ENCODE results near the gene GALNS. TPM values are rescaled to one million over a fixed set of nuclear protein-coding genes. Genes with fewer than 3 reads are reported as not detected.

GALNS gene
- total RNA-seq, 4 donors from 2014 or later: 45.7 to 101 (median 75.6) TPM

DNA sequence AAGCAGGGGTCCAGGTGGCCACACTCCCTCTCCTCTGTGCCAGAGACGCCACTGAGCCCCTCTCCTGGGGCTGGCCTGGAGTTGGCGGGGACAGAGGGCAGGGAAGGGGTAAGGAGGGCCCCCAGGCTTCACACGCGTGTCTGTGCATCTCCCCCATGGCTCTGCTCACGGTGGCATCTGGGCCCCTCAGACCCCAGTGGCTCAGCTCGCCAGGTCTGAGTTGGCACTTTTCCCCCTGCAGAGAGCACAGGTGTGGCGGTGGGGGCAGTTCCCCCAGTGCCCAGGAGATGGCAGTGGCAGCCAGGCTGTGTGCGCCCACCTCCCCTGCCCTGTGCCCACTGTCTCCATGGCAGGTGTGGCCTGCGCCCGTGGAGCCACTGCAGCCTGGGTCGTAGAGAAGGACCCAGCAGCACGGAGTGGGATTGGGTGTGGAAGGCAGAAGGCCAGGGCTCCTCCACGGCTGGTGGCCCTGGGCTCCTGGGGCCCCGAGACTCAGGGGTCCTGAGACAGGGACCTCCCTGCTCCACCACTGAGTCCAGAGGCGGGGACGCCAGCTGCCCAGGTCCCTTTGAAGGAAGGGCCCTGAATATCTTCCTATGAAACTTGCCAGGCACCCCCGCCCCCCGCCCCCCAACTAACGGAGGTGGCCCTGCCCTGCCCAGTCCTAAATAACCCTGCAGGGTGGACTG is 40.7 kb downstream of the GALNS start:
- DNase-seq: peak; percentile 61
- in situ Hi-C loops (cut with MboI; ENCODE audit: low pct_ligation_motif_present in 1 of 4, low pct_unique_long_range_greater_than_20kb in 1 of 4, low sequenced_read_pairs in 3 of 4): loop anchor here in 1 of 4 donors (25.0 kb wide), 1 partner anchor 396 kb away; the partner anchor contains the start of genes SLC22A31 and ZNF778

DNA sequence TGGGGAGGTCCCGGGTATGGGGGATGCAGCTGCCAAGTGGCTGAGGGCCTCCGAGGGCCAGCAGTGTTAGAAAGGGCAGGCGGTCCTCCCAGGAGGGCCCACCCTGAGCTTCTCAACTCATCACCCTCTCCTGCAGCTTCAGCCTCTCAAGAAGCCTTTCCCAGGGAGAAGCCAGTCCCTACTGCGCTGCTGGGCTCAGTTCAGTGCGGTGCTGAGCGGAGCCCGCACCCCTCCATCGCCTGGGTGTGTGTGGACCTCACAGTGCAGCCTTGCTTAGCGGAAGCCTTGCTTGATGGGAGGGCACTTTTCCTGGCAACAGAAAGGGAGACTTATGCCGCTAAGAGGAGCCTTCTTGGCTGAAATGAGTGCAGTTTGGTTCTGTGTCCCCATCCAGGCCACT is 41.5 kb downstream of the GALNS start:
- peaks cover 11 to 31% (median 28%) of the 10 kb centered on the region in 4 donors for H3K4me1 ChIP-seq
- H3K27ac ChIP-seq: no peak overlapping the region
- no peak for DNase-seq
- intact Hi-C loops (cut with DNase I; ENCODE audit: low total_unique reads) (no loop called here), in situ Hi-C loops (cut with MboI; ENCODE audit: low pct_ligation_motif_present in 1 of 4, low pct_unique_long_range_greater_than_20kb in 1 of 4, low sequenced_read_pairs in 3 of 4) (loop anchor here in 1 of 4 donors (25.0 kb wide), 1 partner anchor 397 kb away; the partner anchor contains the start of genes SLC22A31 and ZNF778)
- H3K4me3 ChIP-seq: no peak overlapping the region
- WGBS, 2 donors (ENCODE audit: low coverage in 1 of 2): 90% methylated on average over 10 of the region's 10 CpGs; no CpG with 5 or more reads in 1 of the 2 donors
- no peaks in the 10 kb centered on the region for H3K9me3 ChIP-seq
- H3K36me3 ChIP-seq: no peaks in the 10 kb centered on the region
- TF ChIP-seq POLR2AphosphoS5 (IDR thresholded peaks at IDR 0.05) (no peak), POLR2A (IDR thresholded peaks at IDR 0.05) (no peak), EP300 (IDR thresholded peaks at IDR 0.05; ENCODE audit: low read depth) (no peak)
- TF ChIP-seq, protein P1, sequence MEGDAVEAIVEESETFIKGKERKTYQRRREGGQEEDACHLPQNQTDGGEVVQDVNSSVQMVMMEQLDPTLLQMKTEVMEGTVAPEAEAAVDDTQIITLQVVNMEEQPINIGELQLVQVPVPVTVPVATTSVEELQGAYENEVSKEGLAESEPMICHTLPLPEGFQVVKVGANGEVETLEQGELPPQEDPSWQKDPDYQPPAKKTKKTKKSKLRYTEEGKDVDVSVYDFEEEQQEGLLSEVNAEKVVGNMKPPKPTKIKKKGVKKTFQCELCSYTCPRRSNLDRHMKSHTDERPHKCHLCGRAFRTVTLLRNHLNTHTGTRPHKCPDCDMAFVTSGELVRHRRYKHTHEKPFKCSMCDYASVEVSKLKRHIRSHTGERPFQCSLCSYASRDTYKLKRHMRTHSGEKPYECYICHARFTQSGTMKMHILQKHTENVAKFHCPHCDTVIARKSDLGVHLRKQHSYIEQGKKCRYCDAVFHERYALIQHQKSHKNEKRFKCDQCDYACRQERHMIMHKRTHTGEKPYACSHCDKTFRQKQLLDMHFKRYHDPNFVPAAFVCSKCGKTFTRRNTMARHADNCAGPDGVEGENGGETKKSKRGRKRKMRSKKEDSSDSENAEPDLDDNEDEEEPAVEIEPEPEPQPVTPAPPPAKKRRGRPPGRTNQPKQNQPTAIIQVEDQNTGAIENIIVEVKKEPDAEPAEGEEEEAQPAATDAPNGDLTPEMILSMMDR (IDR thresholded peaks at IDR 0.05): no peak
- H3K27me3 ChIP-seq: no peaks in the 10 kb centered on the region

More for the DNA sequence above, 40.7 kb downstream of the GALNS start:
- H3K36me3 ChIP-seq: no peaks in the 10 kb centered on the region
- TF ChIP-seq POLR2AphosphoS5 (IDR thresholded peaks at IDR 0.05) (peak in 2 of 3 donors; percentile 13 to 35), POLR2A (IDR thresholded peaks at IDR 0.05) (no peak), EP300 (IDR thresholded peaks at IDR 0.05; ENCODE audit: low read depth) (no peak)
- TF ChIP-seq, protein P1 (IDR thresholded peaks at IDR 0.05): peak; percentile 62 to 85 (median 77)
- peaks cover 4 to 23% (median 19%) of the 10 kb centered on the region in 4 donors for H3K4me1 ChIP-seq
- no peak overlapping the region for H3K4me3 ChIP-seq
- no peaks in the 10 kb centered on the region for H3K27me3 ChIP-seq
- WGBS, 2 donors (ENCODE audit: low coverage in 1 of 2): 52% methylated on average over 15 of the region's 19 CpGs; no CpG with 5 or more reads in 1 of the 2 donors
- H3K27ac ChIP-seq: no peak overlapping the region
- H3K9me3 ChIP-seq: no peaks in the 10 kb centered on the region
- intact Hi-C loops (cut with DNase I; ENCODE audit: low total_unique reads): no loop called here

DNA sequence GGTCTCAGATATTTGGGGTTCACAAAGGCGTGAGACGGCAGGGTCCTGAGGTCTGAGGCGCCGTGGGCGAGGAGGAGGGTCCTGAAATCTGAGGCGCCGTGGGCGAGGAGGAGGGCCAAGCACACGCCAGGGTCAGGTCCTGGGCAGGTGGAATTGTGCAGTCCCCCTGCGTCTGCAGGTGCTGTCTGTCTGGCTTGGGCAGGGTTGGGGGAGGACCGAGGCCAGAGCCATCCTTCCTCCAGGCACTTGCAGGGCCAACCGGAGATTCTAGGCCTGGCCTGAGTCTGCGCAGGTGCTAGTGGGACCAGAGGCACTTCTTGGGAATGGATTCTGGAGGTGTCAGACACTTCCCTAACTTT is 42.6 kb downstream of the GALNS start:
- no peaks in the 10 kb centered on the region for H3K27me3 ChIP-seq
- TF ChIP-seq POLR2AphosphoS5 (IDR thresholded peaks at IDR 0.05) (no peak), EP300 (IDR thresholded peaks at IDR 0.05; ENCODE audit: low read depth) (no peak), POLR2A (IDR thresholded peaks at IDR 0.05) (no peak)
- TF ChIP-seq, protein P1 (IDR thresholded peaks at IDR 0.05): no peak
- 76% methylated on average over 13 of the region's 13 CpGs; no CpG with 5 or more reads in 1 of the 2 donors for WGBS, 2 donors (ENCODE audit: low coverage in 1 of 2)
- no peak overlapping the region for H3K27ac ChIP-seq
- no peaks in the 10 kb centered on the region for H3K36me3 ChIP-seq
- DNase-seq: no peak
- peaks cover 12 to 37% (median 32%) of the 10 kb centered on the region in 4 donors for H3K4me1 ChIP-seq
- H3K9me3 ChIP-seq: no peaks in the 10 kb centered on the region
- intact Hi-C loops (cut with DNase I; ENCODE audit: low total_unique reads) (no loop called here), in situ Hi-C loops (cut with MboI; ENCODE audit: low pct_ligation_motif_present in 1 of 4, low pct_unique_long_range_greater_than_20kb in 1 of 4, low sequenced_read_pairs in 3 of 4) (loop anchor here in 1 of 4 donors (25.0 kb wide), 1 partner anchor 398 kb away; the partner anchor contains the start of genes SLC22A31 and ZNF778)
- H3K4me3 ChIP-seq: no peak overlapping the region

DNA sequence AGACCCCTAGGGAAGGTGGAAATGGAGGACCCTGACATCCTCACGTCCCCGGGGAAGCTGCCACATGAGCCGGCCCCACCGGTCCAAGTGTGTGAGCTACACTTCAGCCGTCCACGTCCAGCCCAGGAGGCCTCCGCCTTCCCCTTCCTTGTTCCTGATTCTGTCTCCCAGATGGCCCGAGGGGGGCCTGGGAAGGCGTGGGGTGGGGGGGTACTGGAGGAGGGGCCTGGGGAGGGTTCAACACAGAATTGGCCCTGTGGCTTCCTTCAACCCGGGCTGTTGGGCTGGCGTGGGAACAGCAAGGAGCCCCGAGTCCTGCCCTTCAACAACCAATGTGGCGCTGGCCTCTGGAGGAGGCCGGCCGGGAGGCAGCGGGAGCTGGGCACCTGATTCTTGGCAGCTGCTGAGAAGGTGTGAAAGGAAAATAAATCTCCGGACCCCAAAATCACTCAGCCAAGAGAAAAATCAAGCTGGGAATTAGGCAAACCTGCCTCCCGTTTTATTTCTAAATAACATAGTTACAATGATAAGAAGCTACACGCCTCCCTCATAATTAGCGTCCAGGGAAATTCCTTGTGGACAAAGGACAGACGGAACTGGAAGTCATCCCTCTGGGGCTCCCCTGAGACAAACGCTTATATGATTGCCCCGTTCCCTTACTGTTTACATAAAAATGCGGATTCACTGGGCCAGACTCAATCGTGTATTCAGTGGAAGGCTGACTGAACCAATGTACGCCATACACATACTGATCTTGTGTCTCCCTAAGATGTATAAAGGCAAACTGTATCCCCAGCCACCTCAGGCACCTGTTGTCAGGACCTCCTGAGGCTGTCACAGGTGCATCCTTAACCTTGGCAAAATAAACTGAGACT is 43.2 kb downstream of the GALNS start:
- Histone ChIP-seq H3K36me3 (no peaks in the 10 kb centered on the region), H3K4me1 (peaks cover 12 to 37% (median 32%) of the 10 kb centered on the region in 4 donors), H3K27ac (peak overlapping the region; percentile 97 to 99 (median 97)), H3K9me3 (no peaks in the 10 kb centered on the region), H3K4me3 (no peak overlapping the region), H3K27me3 (no peaks in the 10 kb centered on the region)
- TF ChIP-seq EP300 (IDR thresholded peaks at IDR 0.05; ENCODE audit: low read depth) (no peak), POLR2AphosphoS5 (IDR thresholded peaks at IDR 0.05) (no peak), POLR2A (IDR thresholded peaks at IDR 0.05) (no peak)
- TF ChIP-seq, protein P1 (IDR thresholded peaks at IDR 0.05): no peak
- DNase-seq: peak; percentile 40
- in situ Hi-C loops (cut with MboI; ENCODE audit: low pct_ligation_motif_present in 1 of 4, low pct_unique_long_range_greater_than_20kb in 1 of 4, low sequenced_read_pairs in 3 of 4): loop anchor here in 1 of 4 donors (25.0 kb wide), 1 partner anchor 399 kb away; the partner anchor contains the start of genes SLC22A31 and ZNF778
- intact Hi-C loops (cut with DNase I; ENCODE audit: low total_unique reads): no loop called here
- WGBS, 2 donors (ENCODE audit: low coverage in 1 of 2): 43 to 48% methylated on average over 8 to 26 of the region's 26 CpGs
